Osteoblast (primary cell): ENCODE results near the gene SDS. TPM values are rescaled to one million over a fixed set of nuclear protein-coding genes. Genes with fewer than 3 reads are reported as not detected.
A peak's percentile ranks its signal among the peaks of the same experiment; 100 is the strongest.

Experiments used
- DNase-seq: peaks from one replicate; pipeline ENCODE4 v3.0.0; 2011; ENCODE audit warnings: low spot score, mixed read lengths; ENCODE audit not compliant: insufficient read length; ENCODE audit errors: missing footprints
- H2AFZ ChIP-seq: 2 replicates; pipeline ENCODE4 v1.6.0; 2011; ENCODE audit warnings: mild to moderate bottlenecking, low read length
- H3K27ac ChIP-seq: 2 replicates; pipeline ENCODE4 v1.5.1; 2011; ENCODE audit warnings: mild to moderate bottlenecking, low read depth, low read length, moderate library complexity
- H3K27me3 ChIP-seq: 2 replicates; pipeline ENCODE4 v1.6.0; 2012; ENCODE audit warnings: mild to moderate bottlenecking, control low read depth, inconsistent platforms, low read length, moderate library complexity; ENCODE audit not compliant: insufficient read depth
- H3K36me3 ChIP-seq: 2 replicates; pipeline ENCODE4 v1.5.1; 2011; ENCODE audit warnings: mild to moderate bottlenecking, low read length, control low read depth, moderate library complexity; ENCODE audit not compliant: insufficient read depth
- H3K4me1 ChIP-seq: 2 replicates; pipeline ENCODE4 v1.5.1; 2011; ENCODE audit warnings: mild to moderate bottlenecking, low read length, control low read depth, moderate library complexity; ENCODE audit not compliant: insufficient read depth
- H3K4me2 ChIP-seq: 2 replicates; pipeline ENCODE4 v1.6.0; 2011; ENCODE audit warnings: mild to moderate bottlenecking, low read length; ENCODE audit not compliant: insufficient read depth
- H3K4me3 ChIP-seq: fragments of 200-600 bp; sonication (generic); 3 replicates; pipeline ENCODE4 v1.5.1; 2012; ENCODE audit warnings: mild to moderate bottlenecking, low read length, inconsistent platforms; ENCODE audit not compliant: insufficient read depth
- H3K79me2 ChIP-seq: 2 replicates; pipeline ENCODE4 v1.6.0; 2012; ENCODE audit warnings: mild to moderate bottlenecking, low read length, control low read depth, inconsistent platforms; ENCODE audit not compliant: insufficient read depth
- H3K9me3 ChIP-seq: 2 replicates; pipeline ENCODE4 v1.5.1; 2011; ENCODE audit warnings: low read depth, low read length, control low read depth
- H4K20me1 ChIP-seq: 2 replicates; pipeline ENCODE4 v1.6.0; 2012; ENCODE audit warnings: mild to moderate bottlenecking, low read length, control low read depth; ENCODE audit not compliant: insufficient read depth
- CTCF ChIP-seq: IDR thresholded peaks from 2 replicates; pipeline ENCODE4 v1.5.1; 2011; ENCODE audit warnings: mild to moderate bottlenecking, low read depth, low read length, moderate library complexity; ENCODE audit errors: extremely low read depth
- total RNA-seq: library from RNA; depleted of rRNA; stranded (reverse); fragments of >200 nt; gene quantifications from 2 replicates; pipeline ENCODE4 v1.2.3, GENCODE V29; 2012

The SDS gene
- total RNA-seq, 1 donor = under 0.01 TPM

GRCh38 chr12:113402586-113403260 is 964 bp downstream of the SDS start:
- Histone ChIP-seq H3K27me3 (no peaks in the 10 kb centered on the region), H3K4me1 (no peaks in the 10 kb centered on the region), H3K36me3 (no peaks in the 10 kb centered on the region), H4K20me1 (no peaks in the 10 kb centered on the region), H3K4me3 (no peak overlapping the region), H3K79me2 (no peaks in the 10 kb centered on the region), H3K4me2 (no peak overlapping the region), H2AFZ (no peak overlapping the region), H3K27ac (no peak overlapping the region), H3K9me3 (no peaks in the 10 kb centered on the region)
- TF ChIP-seq CTCF = no peak
- DNase-seq = no peak

DNA sequence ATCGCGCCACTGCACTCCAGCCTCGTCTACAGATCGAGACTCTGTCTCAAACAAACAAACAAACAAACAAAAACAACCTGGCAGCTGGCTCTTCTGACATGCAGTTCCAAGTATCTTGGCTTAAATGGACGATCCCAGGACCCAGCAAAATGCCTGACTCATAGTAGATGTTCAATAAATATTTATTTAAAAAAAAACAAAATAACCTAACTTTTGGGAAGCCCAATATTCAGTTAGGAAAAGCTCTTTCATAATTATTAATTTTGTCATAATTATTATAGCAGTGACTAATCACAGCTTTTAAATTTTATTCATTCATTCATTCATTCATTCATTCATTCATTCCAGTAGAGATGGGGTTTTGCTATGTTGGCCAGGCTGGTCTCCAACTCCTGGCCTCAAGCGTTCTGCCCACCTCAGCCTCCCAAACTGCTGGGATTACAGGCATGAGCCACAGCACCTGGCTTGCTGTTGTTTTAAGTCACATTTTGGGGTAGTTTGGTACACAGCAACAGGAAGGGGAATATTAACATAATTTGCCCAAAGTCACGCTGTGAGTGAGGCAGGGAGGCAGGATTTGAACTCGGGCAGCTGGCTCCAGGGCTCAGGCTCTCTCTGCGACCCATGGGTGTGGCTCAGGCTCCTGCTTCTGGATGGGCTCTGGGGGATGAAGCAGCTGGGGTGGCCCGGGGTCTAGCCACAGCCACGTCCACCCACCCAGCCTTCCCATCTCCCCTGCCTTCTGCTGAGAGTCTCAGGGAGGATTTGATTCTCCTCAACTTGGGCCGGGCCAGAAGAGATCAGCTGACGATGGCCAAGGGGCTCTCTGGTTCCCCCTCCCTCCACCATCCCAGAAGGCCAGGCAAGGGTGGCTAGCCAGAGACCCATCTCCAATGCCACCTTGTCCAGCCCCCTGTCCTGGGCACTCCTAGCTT is 2.4 kb downstream of the SDS start:
- Histone ChIP-seq H4K20me1 (no peaks in the 10 kb centered on the region), H3K9me3 (no peaks in the 10 kb centered on the region), H3K27me3 (no peaks in the 10 kb centered on the region), H3K4me1 (no peaks in the 10 kb centered on the region), H3K4me2 (no peak overlapping the region), H3K79me2 (no peaks in the 10 kb centered on the region), H2AFZ (no peak overlapping the region), H3K36me3 (no peaks in the 10 kb centered on the region), H3K4me3 (no peak overlapping the region), H3K27ac (no peak overlapping the region)
- DNase-seq = peak; percentile 76
- no peak for TF ChIP-seq CTCF

DNA sequence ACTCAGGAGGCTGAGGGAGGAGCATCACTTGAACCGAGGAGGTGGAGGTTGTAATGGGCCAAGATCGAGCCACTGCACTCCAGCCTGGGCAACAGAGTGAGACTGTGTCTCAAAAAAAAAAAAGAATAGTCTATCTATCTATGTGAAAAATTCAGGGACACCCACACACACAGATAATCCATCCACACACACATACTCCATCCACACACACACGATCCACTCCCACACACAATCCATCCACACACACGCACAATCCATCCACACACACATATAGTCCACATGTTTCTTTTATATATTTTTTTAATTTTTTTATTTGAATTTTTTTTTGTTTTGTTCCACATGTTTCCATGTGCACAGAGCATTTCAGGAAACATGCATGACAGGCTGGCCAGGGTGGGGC is 3.3 kb downstream of the SDS start:
- TF ChIP-seq CTCF = no peak
- Histone ChIP-seq H3K27ac (no peak overlapping the region), H3K9me3 (no peaks in the 10 kb centered on the region), H3K27me3 (no peaks in the 10 kb centered on the region), H4K20me1 (no peaks in the 10 kb centered on the region), H3K4me3 (no peak overlapping the region), H3K4me1 (no peaks in the 10 kb centered on the region), H3K79me2 (no peaks in the 10 kb centered on the region), H3K36me3 (no peaks in the 10 kb centered on the region), H2AFZ (no peak overlapping the region), H3K4me2 (no peak overlapping the region)
- DNase-seq = peak; percentile 79

DNA sequence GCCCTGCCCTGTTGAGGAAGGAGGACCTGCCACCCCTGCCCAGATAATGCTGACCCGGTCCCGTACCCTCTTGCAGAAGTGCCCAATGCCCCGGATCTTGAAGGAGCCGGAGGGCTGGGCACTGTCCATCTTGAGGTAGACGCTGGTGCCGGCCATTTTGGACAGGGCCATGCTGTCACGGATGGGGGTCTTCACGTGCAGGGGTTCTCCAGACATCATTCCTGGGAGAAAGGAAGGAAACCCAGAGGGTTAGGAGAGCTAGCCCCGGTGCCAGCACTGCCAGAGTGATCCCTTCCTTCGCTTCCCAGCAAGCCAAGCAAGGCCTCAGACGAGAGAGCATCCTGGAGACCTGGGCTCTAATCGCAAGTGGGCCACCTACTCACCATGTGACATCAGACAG is 4.2 kb downstream of the SDS start:
- Histone ChIP-seq H3K36me3 (no peaks in the 10 kb centered on the region), H3K4me1 (no peaks in the 10 kb centered on the region), H3K9me3 (no peaks in the 10 kb centered on the region), H3K79me2 (no peaks in the 10 kb centered on the region), H2AFZ (no peak overlapping the region), H3K4me3 (no peak overlapping the region), H4K20me1 (no peaks in the 10 kb centered on the region), H3K27me3 (no peaks in the 10 kb centered on the region), H3K27ac (no peak overlapping the region), H3K4me2 (no peak overlapping the region)
- TF ChIP-seq CTCF = no peak
- DNase-seq = peak; percentile 57
